ENCODE results near the gene ADAM29. TPM values are rescaled to one million over a fixed set of nuclear protein-coding genes. Genes with fewer than 3 reads are reported as not detected.
"Not testable (repeated sequence)": the region's sequence is repeated elsewhere in the genome, so short reads cannot be mapped to it uniquely, and the experiment has no call there.

ADAM29 gene
- total RNA-seq, 1 experiment from 2014 or later: not detected

- DNase-seq (ENCODE audit: low spot score): no peak
Measured at GRCh38 chr4:174948826-174949225, 30.7 kb downstream of the ADAM29 start.

- DNase-seq (ENCODE audit: low spot score): no peak
Measured at GRCh38 chr4:174972911-174973310, 54.8 kb downstream of the ADAM29 start.

- DNase-seq (ENCODE audit: low spot score): no peak
Measured at GRCh38 chr4:174973336-174973735, 55.2 kb downstream of the ADAM29 start.

- DNase-seq (ENCODE audit: low spot score): no peak
Measured at GRCh38 chr4:174983128-174983750, 65.1 kb downstream of the ADAM29 start.

- DNase-seq (ENCODE audit: low spot score): not testable (repeated sequence)
Measured at GRCh38 chr4:174983870-174984269, 65.7 kb downstream of the ADAM29 start.

GRCh38 chr4:174989791-174990190 lies 71.6 kb downstream of the ADAM29 start:
- DNase-seq (ENCODE audit: low spot score): no peak

GRCh38 chr4:174993916-174994315 lies 75.8 kb downstream of the ADAM29 start:
- no peak for DNase-seq (ENCODE audit: low spot score)

- DNase-seq (ENCODE audit: low spot score): no peak
Measured at GRCh38 chr4:174996079-174996478, 77.9 kb downstream of the ADAM29 start.

- peak; percentile 65 for DNase-seq (ENCODE audit: low spot score)
Measured at GRCh38 chr4:174999407-174999806, 81.2 kb downstream of the ADAM29 start.

- no peak for DNase-seq (ENCODE audit: low spot score)
Measured at GRCh38 chr4:175017751-175018150, 99.6 kb downstream of the ADAM29 start.

- not testable (repeated sequence) for DNase-seq (ENCODE audit: low spot score)
Measured at GRCh38 chr4:175019447-175019846, 101.3 kb downstream of the ADAM29 start.

Other genes starting within 250 kb of the ADAM29 start
- gene GLRA3, start 89.1 kb upstream of the ADAM29 start, total RNA-seq (2014; rRNA removed; shearing (Covaris generic)): not detected in 2 replicates

Measured in H4 (cell line).